Activated naive CD4-positive, alpha-beta T cell treated with anti-CD3 and anti-CD28 coated beads, Interleukin-2, amount 50 U/mL, for 72 hours (primary cell): Measurements from ENCODE around the gene CYP4X1. TPM values are rescaled to one million over a fixed set of nuclear protein-coding genes. Genes with fewer than 3 reads are reported as not detected.
"Not testable (repeated sequence)": the region's sequence is repeated elsewhere in the genome, so short reads cannot be mapped to it uniquely, and the experiment has no call there.

Experiments
- ATAC-seq, 2 donors: fragments of 150-1000 bp; cut with Tn5 transposase; 2 replicates each; pipeline ENCODE4 v1.10.0; 2021; ENCODE audit warnings: mild to moderate bottlenecking in 2 of 2, moderate library complexity in 2 of 2
- DNase-seq, 2 donors: peaks; one replicate each; pipeline ENCODE4 v3.0.0; 2021 to 2022; ENCODE audit warnings: low spot score in 2 of 2
- H3K27ac Mint-ChIP-seq, 2 donors: one replicate each; pipeline ENCODE4 v1.8.0; 2022; ENCODE audit warnings: mild to moderate bottlenecking in 2 of 2, mixed read lengths in 2 of 2
- H3K36me3 Mint-ChIP-seq, 2 donors: one replicate each; pipeline ENCODE4 v1.8.0; 2022; ENCODE audit warnings: mixed read lengths in 2 of 2
- H3K9me3 Mint-ChIP-seq, 2 donors: one replicate each; pipeline ENCODE4 v1.8.0; 2022; ENCODE audit warnings: mixed read lengths in 2 of 2
- total RNA-seq, 2 donors: library from RNA; stranded (reverse); gene quantifications; one replicate each; pipeline ENCODE4 v1.2.3, GENCODE V29; 2022

Gene CYP4X1
- total RNA-seq, 2 donors from 2014 or later, result not detected

GRCh38 chr1:47036764-47037163 is 13.3 kb downstream of the CYP4X1 start:
- no peak for DNase-seq
- H3K36me3 Mint-ChIP-seq, result no peaks in the 10 kb centered on the region
- no peak for ATAC-seq
- H3K9me3 Mint-ChIP-seq, result no peaks in the 10 kb centered on the region
- H3K27ac Mint-ChIP-seq, result no peak overlapping the region

GRCh38 chr1:47059376-47059775 is 35.9 kb downstream of the CYP4X1 start:
- DNase-seq (no peak), ATAC-seq (no peak)
- H3K27ac Mint-ChIP-seq, result no peak overlapping the region
- H3K36me3 Mint-ChIP-seq, result peaks cover 0 to 10% of the 10 kb centered on the region in 2 donors
- H3K9me3 Mint-ChIP-seq, result peaks cover 5 to 9% of the 10 kb centered on the region in 2 donors

GRCh38 chr1:47067097-47067594 is 43.7 kb downstream of the CYP4X1 start, which contains the start of gene CYP4Z1:
Gene CYP4Z1, plus strand, starts transcription at chr1:47067231. Its CDS starts 260 bp downstream, at chr1:47067491.
- Mint-ChIP-seq H3K9me3 (no peaks in the 10 kb centered on the region), H3K27ac (no peak within 1 kb of the TSS), H3K36me3 (no peaks in the 10 kb centered on the region)
- ATAC-seq, result no peak
- DNase-seq, result no peak

- DNase-seq, H3K36me3 Mint-ChIP-seq, H3K9me3 Mint-ChIP-seq, H3K27ac Mint-ChIP-seq, ATAC-seq: not testable (repeated sequence)
Measured at GRCh38 chr1:47069080-47069479, 45.6 kb downstream of the CYP4X1 start.

GRCh38 chr1:47069509-47069908 is 46.0 kb downstream of the CYP4X1 start:
- not testable (repeated sequence) for ATAC-seq, H3K27ac Mint-ChIP-seq, H3K9me3 Mint-ChIP-seq, H3K36me3 Mint-ChIP-seq, DNase-seq

GRCh38 chr1:47089356-47089755 is 65.9 kb downstream of the CYP4X1 start:
- not testable (repeated sequence) for H3K9me3 Mint-ChIP-seq, H3K36me3 Mint-ChIP-seq, ATAC-seq, H3K27ac Mint-ChIP-seq
- DNase-seq, result peak in 1 of 2 donors; percentile 27

GRCh38 chr1:47091476-47091875 is 68.0 kb downstream of the CYP4X1 start:
- not testable (repeated sequence) for ATAC-seq, H3K36me3 Mint-ChIP-seq, H3K9me3 Mint-ChIP-seq, H3K27ac Mint-ChIP-seq, DNase-seq

Other genes with a start within 250 kb of the CYP4X1 start
- not detected for gene CYP4B1, start 224.6 kb upstream of the CYP4X1 start, total RNA-seq
- gene CYP4A11, start 82.2 kb upstream of the CYP4X1 start, total RNA-seq, result not detected
- gene CYP4Z1, start 43.6 kb downstream of the CYP4X1 start, total RNA-seq, result not detected
- not detected for gene CYP4A22, start 113.8 kb downstream of the CYP4X1 start, total RNA-seq
- gene PDZK1IP1, start 166.4 kb downstream of the CYP4X1 start, total RNA-seq, result not detected
- under 1 TPM; 0.11 to 0.14 TPM for gene TAL1, start 208.6 kb downstream of the CYP4X1 start, total RNA-seq